ENCODE data around the gene CPTP.

The CPTP gene

GRCh38 chr1:1297802-1298424 lies 26.7 kb upstream of the CPTP start:
- Mint-ChIP-seq H3K27ac (no peak overlapping the region), H3K4me3 (no peak overlapping the region), H3K9me3 (no peaks in the 10 kb centered on the region), H3K36me3 (peaks cover 0 to 12% of the 10 kb centered on the region in 2 donors), H3K4me1 (no peaks in the 10 kb centered on the region), H3K27me3 (no peaks in the 10 kb centered on the region)
- ATAC-seq (replicated peaks): no peak
- no peak for DNase-seq

DNA sequence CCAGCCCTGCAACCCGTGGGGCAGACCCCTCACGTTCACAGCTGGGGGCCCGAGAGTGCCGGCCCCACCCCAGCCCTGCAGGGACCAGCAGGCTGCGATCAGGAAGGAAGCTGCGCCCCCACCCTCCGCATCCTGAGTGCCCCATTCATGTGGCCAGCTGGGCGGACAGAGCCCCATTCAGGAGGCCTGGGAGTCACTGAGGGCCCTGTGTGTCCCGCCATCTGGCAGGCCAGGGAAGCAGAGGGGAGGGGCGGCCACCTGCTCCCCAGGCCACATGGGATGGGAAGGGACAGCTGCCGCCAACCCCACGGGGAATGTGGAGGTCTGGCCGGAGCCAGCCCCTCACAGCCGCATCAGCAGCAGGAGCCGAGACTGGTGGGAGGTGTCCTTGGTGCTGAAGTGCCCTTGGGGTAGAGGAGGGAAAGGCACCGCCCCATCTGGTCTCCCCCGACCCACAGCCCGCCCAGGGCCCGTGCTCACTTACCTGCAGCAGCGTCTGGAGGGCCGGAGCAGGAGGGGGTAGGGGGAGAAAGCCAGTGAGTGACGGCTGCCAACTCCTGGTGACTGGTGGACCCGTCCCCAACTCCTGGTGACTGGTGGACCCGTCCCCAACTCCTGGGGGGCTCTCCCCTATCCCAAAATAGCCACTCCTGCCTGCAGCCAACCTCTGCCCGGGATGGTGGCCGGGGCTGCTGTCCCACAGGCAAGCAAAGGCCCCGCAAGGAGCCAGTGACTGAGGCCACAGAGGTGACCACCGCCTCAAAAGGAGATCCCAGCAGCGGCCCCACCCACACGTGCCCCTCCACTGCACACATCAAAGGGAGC lies 25.5 kb upstream of the CPTP start:
- Mint-ChIP-seq H3K4me1 (peaks cover 0 to 5% of the 10 kb centered on the region in 2 donors), H3K36me3 (peaks cover 0 to 12% of the 10 kb centered on the region in 2 donors), H3K9me3 (no peaks in the 10 kb centered on the region), H3K4me3 (no peak overlapping the region), H3K27ac (no peak overlapping the region), H3K27me3 (no peaks in the 10 kb centered on the region)
- ATAC-seq (replicated peaks): no peak
- DNase-seq: no peak

DNA sequence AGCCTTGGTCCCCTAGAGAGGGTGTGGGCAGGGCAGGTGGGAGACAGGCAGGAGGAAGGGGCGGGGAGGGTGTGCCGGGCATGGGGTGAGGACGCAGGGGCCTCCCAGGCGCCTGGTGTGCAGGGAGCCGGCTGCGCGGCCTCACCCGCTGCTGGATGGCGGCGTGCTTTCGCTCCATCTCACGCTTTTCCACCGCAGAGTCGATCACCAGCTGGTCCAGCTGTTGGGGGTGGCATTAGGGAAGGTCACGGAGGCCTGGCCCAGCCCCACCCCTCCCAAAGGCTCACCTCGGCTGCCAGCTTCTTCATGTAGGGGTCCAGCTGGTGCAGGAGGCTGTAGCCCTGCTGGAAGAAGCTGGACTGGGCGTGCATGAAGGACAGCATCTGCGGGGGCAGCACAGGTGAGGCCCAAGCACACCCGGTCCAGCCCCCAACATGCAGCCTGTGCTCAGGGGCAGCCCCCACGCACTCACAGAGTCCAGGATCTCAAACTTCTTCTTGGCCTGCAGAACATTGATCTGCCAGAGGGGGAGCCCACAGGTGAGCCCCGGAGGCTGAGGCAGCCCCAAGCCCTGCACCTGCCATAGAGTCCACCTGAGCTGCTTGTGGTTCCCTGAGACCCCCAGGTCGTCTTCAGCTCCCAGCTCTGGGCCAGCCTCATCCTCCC lies 24.8 kb upstream of the CPTP start:
- peaks cover 5 to 10% of the 10 kb centered on the region in 2 donors for H3K4me1 Mint-ChIP-seq
- peaks cover 0 to 12% of the 10 kb centered on the region in 2 donors for H3K36me3 Mint-ChIP-seq
- DNase-seq (no peak), ATAC-seq (replicated peaks) (peak; percentile 78 to 84)
- no peak overlapping the region for H3K27ac Mint-ChIP-seq
- no peaks in the 10 kb centered on the region for H3K9me3 Mint-ChIP-seq
- H3K27me3 Mint-ChIP-seq: no peaks in the 10 kb centered on the region
- H3K4me3 Mint-ChIP-seq: no peak overlapping the region

GRCh38 chr1:1300352-1300739 lies 24.3 kb upstream of the CPTP start:
- ATAC-seq (replicated peaks) (no peak), DNase-seq (no peak)
- Mint-ChIP-seq H3K9me3 (no peaks in the 10 kb centered on the region), H3K36me3 (peaks cover 0 to 8% of the 10 kb centered on the region in 2 donors), H3K4me1 (peaks cover 10 to 11% of the 10 kb centered on the region in 2 donors), H3K27ac (no peak overlapping the region), H3K4me3 (no peak overlapping the region), H3K27me3 (no peaks in the 10 kb centered on the region)

- Mint-ChIP-seq H3K4me1 (peaks cover 24 to 27% of the 10 kb centered on the region in 2 donors), H3K27me3 (no peaks in the 10 kb centered on the region), H3K4me3 (no peak overlapping the region), H3K9me3 (no peaks in the 10 kb centered on the region), H3K36me3 (peaks cover 0 to 5% of the 10 kb centered on the region in 2 donors), H3K27ac (no peak overlapping the region)
- DNase-seq (no peak), ATAC-seq (replicated peaks) (no peak)
Measured at GRCh38 chr1:1302006-1302430, 22.6 kb upstream of the CPTP start.

DNA sequence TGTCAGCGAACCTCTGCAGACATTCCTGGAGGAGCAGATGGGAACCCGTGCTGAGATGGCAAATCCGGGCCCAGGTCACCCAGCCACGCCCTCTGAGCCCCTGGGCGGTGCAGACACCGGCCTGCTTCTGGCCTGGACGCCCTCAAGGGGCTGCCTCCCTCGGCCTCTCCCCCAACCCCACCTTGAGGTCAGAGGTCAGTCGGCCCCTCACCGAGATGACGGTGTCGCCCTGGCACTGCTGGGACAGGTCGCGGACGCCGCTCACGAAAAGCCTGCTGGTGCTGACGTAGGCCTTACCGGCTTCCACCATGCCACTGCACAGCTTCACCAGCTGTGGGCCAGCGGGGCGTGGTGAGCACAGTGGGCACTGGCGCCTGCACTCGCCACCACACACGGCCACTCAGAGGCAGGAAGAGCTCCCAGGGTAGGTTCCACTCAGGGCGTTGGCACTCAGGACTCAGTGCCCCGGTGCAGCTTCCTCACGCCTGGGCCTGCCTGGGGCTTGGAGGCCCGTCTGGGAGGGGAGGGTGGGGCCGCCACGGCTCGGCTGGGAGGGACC lies 21.6 kb upstream of the CPTP start:
- Mint-ChIP-seq H3K27ac (no peak overlapping the region), H3K4me1 (peaks cover 26 to 31% of the 10 kb centered on the region in 2 donors), H3K4me3 (no peak overlapping the region), H3K27me3 (no peaks in the 10 kb centered on the region), H3K36me3 (peaks cover 0 to 4% of the 10 kb centered on the region in 2 donors), H3K9me3 (no peaks in the 10 kb centered on the region)
- ATAC-seq (replicated peaks) (no peak), DNase-seq (no peak)

DNA sequence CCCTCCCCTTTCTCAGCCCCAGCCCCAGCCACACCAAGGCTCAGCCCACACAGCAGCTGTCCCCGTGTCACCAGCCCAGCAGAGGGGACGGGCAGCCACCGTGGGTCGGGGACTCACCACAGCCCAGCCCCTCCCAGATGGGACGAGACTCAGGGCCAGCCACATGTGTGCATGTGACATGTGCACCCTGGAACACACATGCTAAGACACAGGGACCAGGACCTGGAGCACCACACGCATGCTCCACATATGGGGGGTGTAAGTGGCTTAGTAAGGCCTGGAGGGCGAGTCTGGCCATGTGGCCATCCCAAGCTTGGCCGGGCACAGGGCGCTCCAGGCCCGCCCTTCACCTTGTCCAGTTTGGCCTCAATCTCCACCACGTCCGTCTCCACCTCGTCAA lies 20.9 kb upstream of the CPTP start:
- peaks cover 0 to 3% of the 10 kb centered on the region in 2 donors for H3K36me3 Mint-ChIP-seq
- ATAC-seq (replicated peaks) (no peak), DNase-seq (no peak)
- H3K27me3 Mint-ChIP-seq: no peaks in the 10 kb centered on the region
- no peak overlapping the region for H3K27ac Mint-ChIP-seq
- peaks cover 26 to 31% of the 10 kb centered on the region in 2 donors for H3K4me1 Mint-ChIP-seq
- no peaks in the 10 kb centered on the region for H3K9me3 Mint-ChIP-seq
- H3K4me3 Mint-ChIP-seq: no peak overlapping the region

GRCh38 chr1:1304331-1305299 lies 20.0 kb upstream of the CPTP start:
- H3K36me3 Mint-ChIP-seq: peaks cover 0 to 1% of the 10 kb centered on the region in 2 donors
- peak overlapping the region in 1 of 2 donors; percentile 89 for H3K4me3 Mint-ChIP-seq
- H3K27me3 Mint-ChIP-seq: no peaks in the 10 kb centered on the region
- H3K9me3 Mint-ChIP-seq: no peaks in the 10 kb centered on the region
- DNase-seq (no peak), ATAC-seq (replicated peaks) (no peak)
- H3K27ac Mint-ChIP-seq: peak overlapping the region; percentile 84
- peaks cover 26 to 34% of the 10 kb centered on the region in 2 donors for H3K4me1 Mint-ChIP-seq

GRCh38 chr1:1305300-1306069 lies 19.1 kb upstream of the CPTP start:
- no peaks in the 10 kb centered on the region for H3K27me3 Mint-ChIP-seq
- H3K4me1 Mint-ChIP-seq: peaks cover 31 to 41% of the 10 kb centered on the region in 2 donors
- DNase-seq: peak; percentile 43
- no peaks in the 10 kb centered on the region for H3K9me3 Mint-ChIP-seq
- H3K4me3 Mint-ChIP-seq: peak overlapping the region; percentile 82 to 89
- peak overlapping the region; percentile 86 for H3K27ac Mint-ChIP-seq
- peaks cover 1 to 2% of the 10 kb centered on the region in 2 donors for H3K36me3 Mint-ChIP-seq
- peak; percentile 26 to 28 for ATAC-seq (replicated peaks)

GRCh38 chr1:1306070-1306660 lies 18.4 kb upstream of the CPTP start:
- Mint-ChIP-seq H3K36me3 (peaks cover 1 to 5% of the 10 kb centered on the region in 2 donors), H3K4me3 (peak overlapping the region; percentile 82 to 89), H3K27ac (peak overlapping the region; percentile 86), H3K27me3 (no peaks in the 10 kb centered on the region), H3K9me3 (no peaks in the 10 kb centered on the region), H3K4me1 (peaks cover 32 to 45% of the 10 kb centered on the region in 2 donors)
- DNase-seq (no peak), ATAC-seq (replicated peaks) (no peak)

DNA sequence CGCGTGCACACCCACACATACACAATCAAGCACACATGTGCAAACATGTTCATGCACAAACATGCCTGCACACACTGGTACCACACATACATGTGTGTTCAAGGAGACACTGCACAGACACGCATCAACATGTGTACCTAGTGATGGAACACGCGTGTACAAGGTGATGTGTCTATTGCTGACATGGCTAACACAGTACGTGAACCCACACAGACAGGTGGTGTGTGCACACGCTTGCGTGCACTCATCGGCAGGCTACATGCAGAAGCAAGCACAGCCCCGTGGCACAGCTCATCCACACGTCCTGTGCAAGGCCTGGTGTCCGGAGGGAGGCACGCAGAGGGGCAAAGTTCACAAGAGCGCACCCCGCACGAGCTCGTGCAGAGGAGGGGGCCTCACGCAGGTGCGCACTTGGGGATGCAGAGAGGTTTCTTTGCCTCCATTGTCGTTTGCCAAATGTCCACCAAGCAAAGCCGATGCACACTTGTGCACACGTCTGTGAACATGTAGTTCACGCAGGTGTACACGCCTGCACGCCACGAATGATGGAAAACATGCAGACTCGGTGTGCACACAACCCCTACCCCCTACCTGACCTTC lies 17.8 kb upstream of the CPTP start:
- Mint-ChIP-seq H3K4me3 (peak overlapping the region; percentile 82 to 89), H3K9me3 (no peaks in the 10 kb centered on the region), H3K4me1 (peaks cover 32 to 45% of the 10 kb centered on the region in 2 donors), H3K36me3 (peaks cover 1 to 5% of the 10 kb centered on the region in 2 donors), H3K27me3 (no peaks in the 10 kb centered on the region), H3K27ac (peak overlapping the region; percentile 67)
- no peak for DNase-seq
- ATAC-seq (replicated peaks): no peak

- peak overlapping the region; percentile 73 for H3K27ac Mint-ChIP-seq
- H3K36me3 Mint-ChIP-seq: peaks cover 0 to 5% of the 10 kb centered on the region in 2 donors
- H3K9me3 Mint-ChIP-seq: no peaks in the 10 kb centered on the region
- peaks cover 32 to 45% of the 10 kb centered on the region in 2 donors for H3K4me1 Mint-ChIP-seq
- ATAC-seq (replicated peaks): peak; percentile 1 to 3
- peak overlapping the region; percentile 82 to 89 for H3K4me3 Mint-ChIP-seq
- DNase-seq: peak; percentile 27
- no peaks in the 10 kb centered on the region for H3K27me3 Mint-ChIP-seq
Measured at GRCh38 chr1:1307261-1307922, 17.2 kb upstream of the CPTP start.
